Skin of body (tissue), 2 donors: ENCODE data around the gene MYLK. TPM values are rescaled to one million over a fixed set of nuclear protein-coding genes. Genes with fewer than 3 reads are reported as not detected.

Experiments used
- DNase-seq: peaks from one replicate; lab custom pipeline; 2025; lab: John Stamatoyannopoulos, UW
- total RNA-seq: library from RNA; depleted of rRNA; stranded (reverse); fragments of >200 nt; gene quantifications from one replicate; pipeline ENCODE4 v1.2.3, GENCODE V29; 2014

The MYLK gene
- total RNA-seq, 1 donor from 2014 or later = 57.6 TPM

GRCh38 chr3:123778525-123778924, 105.6 kb downstream of the MYLK start:
- DNase-seq = no peak

GRCh38 chr3:123776071-123776782, 107.9 kb downstream of the MYLK start:
- no peak for DNase-seq

- no peak for DNase-seq
Observed at GRCh38 chr3:123774474-123774873, 109.7 kb downstream of the MYLK start.

GRCh38 chr3:123773681-123774431, 110.3 kb downstream of the MYLK start:
- DNase-seq = no peak

GRCh38 chr3:123769356-123769743, 114.8 kb downstream of the MYLK start:
- no peak for DNase-seq

GRCh38 chr3:123768480-123769355, 115.4 kb downstream of the MYLK start:
- no peak for DNase-seq

- no peak for DNase-seq
Observed at GRCh38 chr3:123767564-123768292, 116.4 kb downstream of the MYLK start.

GRCh38 chr3:123767009-123767372, 117.1 kb downstream of the MYLK start:
- no peak for DNase-seq

- DNase-seq = no peak
Observed at GRCh38 chr3:123766193-123767008, 117.7 kb downstream of the MYLK start.

GRCh38 chr3:123765475-123766128, 118.5 kb downstream of the MYLK start:
- no peak for DNase-seq

GRCh38 chr3:123764647-123765046, 119.5 kb downstream of the MYLK start:
- DNase-seq = no peak

- DNase-seq = no peak
Observed at GRCh38 chr3:123762805-123763204, 121.3 kb downstream of the MYLK start.

- DNase-seq = no peak
Observed at GRCh38 chr3:123760817-123761216, 123.3 kb downstream of the MYLK start.

- DNase-seq = no peak
Observed at GRCh38 chr3:123759871-123760270, 124.3 kb downstream of the MYLK start.

GRCh38 chr3:123759311-123759710, 124.8 kb downstream of the MYLK start:
- DNase-seq = no peak

GRCh38 chr3:123758081-123758564, 126.0 kb downstream of the MYLK start:
- DNase-seq = peak; percentile 49

- DNase-seq = no peak
Observed at GRCh38 chr3:123757281-123757940, 126.7 kb downstream of the MYLK start.

GRCh38 chr3:123755501-123755900, 128.6 kb downstream of the MYLK start:
- no peak for DNase-seq

- no peak for DNase-seq
Observed at GRCh38 chr3:123755085-123755484, 129.0 kb downstream of the MYLK start.
